Suprapubic skin (tissue), 4 donors: ENCODE results near the gene RELN. TPM values are rescaled to one million over a fixed set of nuclear protein-coding genes. Genes with fewer than 3 reads are reported as not detected.

Experiments
- DNase-seq, 2 donors: peaks; one replicate each; pipeline ENCODE4 v3.0.0-alpha.2; 2019; ENCODE audit warnings: low spot score in 2 of 2
- H3K27ac ChIP-seq: fragments of 200-600 bp; sonication (generic); one replicate; pipeline ENCODE4 v1.5.1; 2019
- H3K27me3 ChIP-seq: fragments of 200-600 bp; sonication (generic); one replicate; pipeline ENCODE4 v1.5.1; 2019
- H3K36me3 ChIP-seq: fragments of 200-600 bp; sonication (generic); one replicate; pipeline ENCODE4 v1.5.1; 2019
- H3K4me1 ChIP-seq: fragments of 200-600 bp; sonication (generic); one replicate; pipeline ENCODE4 v1.5.1; 2019
- H3K4me3 ChIP-seq: fragments of 200-600 bp; sonication (generic); one replicate; pipeline ENCODE4 v1.5.1; 2019; ENCODE audit warnings: mild to moderate bottlenecking
- H3K9me3 ChIP-seq: fragments of 200-600 bp; sonication (generic); one replicate; pipeline ENCODE4 v1.5.1; 2019
- CTCF ChIP-seq, 2 donors: fragments of 200-600 bp in 1 of 2; fragments of 450-650 bp in 1 of 2; sonication (generic) in 1 of 2; IDR thresholded peaks; one replicate each; pipeline ENCODE4 v1.5.1; 2016 to 2019; ENCODE audit warnings: antibody characterized with exemption in 2 of 2, mild to moderate bottlenecking in 1 of 2, moderate library complexity in 1 of 2
- EP300 ChIP-seq: sonication (generic); formaldehyde crosslinking; IDR thresholded peaks from one replicate; pipeline ENCODE4 v1.6.1; 2017; ENCODE audit warnings: antibody characterized with exemption
- POLR2A ChIP-seq, 2 donors: fragments of 450-650 bp; IDR thresholded peaks; one replicate each; pipeline ENCODE4 v1.6.1; 2017; ENCODE audit warnings: antibody characterized with exemption in 2 of 2, mild to moderate bottlenecking in 2 of 2, moderate library complexity in 2 of 2
- POLR2AphosphoS5 ChIP-seq, 3 donors: sonication (generic); formaldehyde crosslinking; IDR thresholded peaks; one replicate each; pipeline ENCODE4 v1.6.1; 2017; ENCODE audit warnings: antibody characterized with exemption in 3 of 3
- WGBS: methylation state at CpG from one replicate; pipeline ENCODE4 v1.1.5; 2018; 5-methylcytosine and 5-hydroxymethylcytosine counted together
- total RNA-seq, 4 donors: library from RNA; depleted of rRNA; stranded (reverse); fragments of >200 nt; gene quantifications; one replicate each; pipeline ENCODE4 v1.1.0, GENCODE V29; 2016

The RELN gene
- total RNA-seq, 4 donors from 2014 or later = 0.72 to 1.8 (median 1.3) TPM

DNA sequence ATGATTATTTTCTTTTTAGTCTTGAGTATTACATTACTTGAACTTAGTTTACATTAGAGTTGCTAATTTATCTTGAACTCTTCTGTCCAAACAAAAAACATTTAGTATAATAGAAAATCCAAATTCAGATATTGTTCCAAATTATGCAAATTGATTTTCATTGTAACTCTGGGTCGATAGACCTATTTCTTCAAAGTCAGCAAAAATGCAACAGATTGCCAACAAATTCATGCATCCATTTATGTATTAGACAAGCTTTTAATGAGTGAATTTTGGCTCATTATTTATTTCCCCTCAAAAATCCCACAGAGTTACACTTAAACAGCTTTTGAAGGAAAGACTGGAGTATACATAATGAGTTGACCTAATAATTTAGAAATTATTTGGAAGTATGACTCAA lies 240.8 kb downstream of the RELN start:
- Histone ChIP-seq H3K36me3 (no peaks in the 10 kb centered on the region), H3K4me1 (no peaks in the 10 kb centered on the region), H3K9me3 (no peaks in the 10 kb centered on the region), H3K27me3 (no peaks in the 10 kb centered on the region), H3K27ac (no peak overlapping the region), H3K4me3 (no peak overlapping the region)
- 73% methylated on average over 1 of the region's 1 CpG for WGBS
- no peak for TF ChIP-seq CTCF (IDR thresholded peaks at IDR 0.05)
- no peak for TF ChIP-seq POLR2A (IDR thresholded peaks at IDR 0.05)
- TF ChIP-seq POLR2AphosphoS5 (IDR thresholded peaks at IDR 0.05) = no peak
- no peak for TF ChIP-seq EP300
- no peak for DNase-seq

GRCh38 chr7:103735377-103735776 lies 254.1 kb downstream of the RELN start:
- H3K9me3 ChIP-seq = no peaks in the 10 kb centered on the region
- no peak overlapping the region for H3K27ac ChIP-seq
- no peak for DNase-seq
- no peaks in the 10 kb centered on the region for H3K27me3 ChIP-seq
- TF ChIP-seq EP300 (no peak), CTCF (IDR thresholded peaks at IDR 0.05) (no peak), POLR2AphosphoS5 (IDR thresholded peaks at IDR 0.05) (no peak), POLR2A (IDR thresholded peaks at IDR 0.05) (no peak)
- H3K36me3 ChIP-seq = no peaks in the 10 kb centered on the region
- no peak overlapping the region for H3K4me3 ChIP-seq
- 37% methylated on average over 1 of the region's 1 CpG for WGBS
- H3K4me1 ChIP-seq = no peaks in the 10 kb centered on the region

GRCh38 chr7:103731169-103731568 lies 258.3 kb downstream of the RELN start:
- Histone ChIP-seq H3K4me3 (no peak overlapping the region), H3K36me3 (no peaks in the 10 kb centered on the region), H3K27me3 (no peaks in the 10 kb centered on the region), H3K27ac (no peak overlapping the region), H3K9me3 (no peaks in the 10 kb centered on the region), H3K4me1 (no peaks in the 10 kb centered on the region)
- no peak for TF ChIP-seq POLR2AphosphoS5 (IDR thresholded peaks at IDR 0.05)
- TF ChIP-seq CTCF (IDR thresholded peaks at IDR 0.05) = no peak
- no peak for TF ChIP-seq POLR2A (IDR thresholded peaks at IDR 0.05)
- TF ChIP-seq EP300 = no peak
- 60% methylated on average over 2 of the region's 2 CpGs for WGBS
- DNase-seq = no peak

GRCh38 chr7:103729026-103729425 lies 260.4 kb downstream of the RELN start:
- no peaks in the 10 kb centered on the region for H3K4me1 ChIP-seq
- no peaks in the 10 kb centered on the region for H3K9me3 ChIP-seq
- H3K4me3 ChIP-seq = no peak overlapping the region
- H3K36me3 ChIP-seq = no peaks in the 10 kb centered on the region
- 45% methylated on average over 4 of the region's 4 CpGs for WGBS
- no peak for DNase-seq
- TF ChIP-seq POLR2AphosphoS5 (IDR thresholded peaks at IDR 0.05) (no peak), POLR2A (IDR thresholded peaks at IDR 0.05) (no peak), EP300 (no peak), CTCF (IDR thresholded peaks at IDR 0.05) (no peak)
- no peaks in the 10 kb centered on the region for H3K27me3 ChIP-seq
- H3K27ac ChIP-seq = no peak overlapping the region

GRCh38 chr7:103727982-103728610 lies 261.4 kb downstream of the RELN start:
- no peak overlapping the region for H3K4me3 ChIP-seq
- no peaks in the 10 kb centered on the region for H3K9me3 ChIP-seq
- H3K27me3 ChIP-seq = no peaks in the 10 kb centered on the region
- no peak for DNase-seq
- TF ChIP-seq EP300 (no peak), CTCF (IDR thresholded peaks at IDR 0.05) (no peak), POLR2AphosphoS5 (IDR thresholded peaks at IDR 0.05) (no peak), POLR2A (IDR thresholded peaks at IDR 0.05) (no peak)
- no peaks in the 10 kb centered on the region for H3K36me3 ChIP-seq
- WGBS = 73% methylated on average over 8 of the region's 8 CpGs
- H3K4me1 ChIP-seq = no peaks in the 10 kb centered on the region
- H3K27ac ChIP-seq = no peak overlapping the region
